ENCODE results near the gene MED25.

DNA sequence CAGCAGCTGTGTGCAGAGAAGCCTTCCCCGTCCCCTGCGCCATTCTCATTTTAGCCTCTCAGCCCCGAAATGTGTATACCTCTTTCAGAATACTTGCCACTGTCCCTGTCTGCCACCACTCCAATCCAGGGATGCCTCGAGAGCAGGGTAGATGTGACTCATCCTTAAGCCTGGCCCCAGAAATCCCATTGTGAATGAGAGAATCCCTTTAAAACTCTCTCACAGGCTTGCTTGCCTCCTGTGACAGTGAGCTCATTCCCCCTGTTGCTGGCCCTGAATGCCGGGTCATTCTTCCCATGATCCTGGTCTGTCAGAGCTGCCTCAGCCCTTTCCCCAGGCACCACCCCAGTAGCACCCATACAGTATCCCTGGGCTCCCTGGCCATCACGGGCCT, 41.7 kb upstream of the MED25 start:
- no peak for TF ChIP-seq POLR2A (IDR thresholded peaks at IDR 0.05)
- TF ChIP-seq, protein P1, sequence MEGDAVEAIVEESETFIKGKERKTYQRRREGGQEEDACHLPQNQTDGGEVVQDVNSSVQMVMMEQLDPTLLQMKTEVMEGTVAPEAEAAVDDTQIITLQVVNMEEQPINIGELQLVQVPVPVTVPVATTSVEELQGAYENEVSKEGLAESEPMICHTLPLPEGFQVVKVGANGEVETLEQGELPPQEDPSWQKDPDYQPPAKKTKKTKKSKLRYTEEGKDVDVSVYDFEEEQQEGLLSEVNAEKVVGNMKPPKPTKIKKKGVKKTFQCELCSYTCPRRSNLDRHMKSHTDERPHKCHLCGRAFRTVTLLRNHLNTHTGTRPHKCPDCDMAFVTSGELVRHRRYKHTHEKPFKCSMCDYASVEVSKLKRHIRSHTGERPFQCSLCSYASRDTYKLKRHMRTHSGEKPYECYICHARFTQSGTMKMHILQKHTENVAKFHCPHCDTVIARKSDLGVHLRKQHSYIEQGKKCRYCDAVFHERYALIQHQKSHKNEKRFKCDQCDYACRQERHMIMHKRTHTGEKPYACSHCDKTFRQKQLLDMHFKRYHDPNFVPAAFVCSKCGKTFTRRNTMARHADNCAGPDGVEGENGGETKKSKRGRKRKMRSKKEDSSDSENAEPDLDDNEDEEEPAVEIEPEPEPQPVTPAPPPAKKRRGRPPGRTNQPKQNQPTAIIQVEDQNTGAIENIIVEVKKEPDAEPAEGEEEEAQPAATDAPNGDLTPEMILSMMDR (IDR thresholded peaks at IDR 0.05): no peak
